GM12865 (cell line): Measurements from ENCODE around the gene KIR3DL1.
"Not testable (repeated sequence)": the region's sequence is repeated elsewhere in the genome, so short reads cannot be mapped to it uniquely, and the experiment has no call there.

Source experiments
- DNase-seq: peaks from one replicate; pipeline ENCODE4 v3.0.0; 2010; ENCODE audit warnings: low read depth
- H3K4me3 ChIP-seq: 2 replicates; pipeline ENCODE4 v1.5.1; 2011; ENCODE audit warnings: mild to moderate bottlenecking, low read depth, low read length, control low read depth
- TF ChIP-seq, protein P1 (sequence below): IDR thresholded peaks from 2 replicates; pipeline ENCODE4 v1.5.1; 2011; ENCODE audit warnings: low read length, control low read depth, low read depth, inconsistent platforms; ENCODE audit not compliant: insufficient read depth; ENCODE audit errors: missing control alignments

KIR3DL1 gene

DNA sequence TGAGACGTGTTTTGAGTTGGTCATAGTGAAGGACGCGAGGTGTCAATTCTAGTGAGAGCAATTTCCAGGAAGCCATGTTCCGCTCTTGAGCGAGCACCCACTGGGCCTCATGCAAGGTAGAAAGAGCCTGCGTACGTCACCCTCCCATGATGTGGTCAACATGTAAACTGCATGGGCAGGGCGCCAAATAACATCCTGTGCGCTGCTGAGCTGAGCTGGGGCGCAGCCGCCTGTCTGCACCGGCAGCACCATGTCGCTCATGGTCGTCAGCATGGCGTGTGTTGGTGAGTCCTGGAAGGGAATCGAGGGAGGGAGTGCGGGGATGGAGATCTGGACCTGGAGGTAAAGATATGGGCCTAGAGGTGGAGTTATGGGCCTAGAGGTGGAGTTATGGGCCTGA lies at the start of gene KIR3DL1:
TSS of gene KIR3DL1 (plus strand) at position 218 of the 400 bp plus-strand sequence.
- not testable (repeated sequence) for H3K4me3 ChIP-seq

DNA sequence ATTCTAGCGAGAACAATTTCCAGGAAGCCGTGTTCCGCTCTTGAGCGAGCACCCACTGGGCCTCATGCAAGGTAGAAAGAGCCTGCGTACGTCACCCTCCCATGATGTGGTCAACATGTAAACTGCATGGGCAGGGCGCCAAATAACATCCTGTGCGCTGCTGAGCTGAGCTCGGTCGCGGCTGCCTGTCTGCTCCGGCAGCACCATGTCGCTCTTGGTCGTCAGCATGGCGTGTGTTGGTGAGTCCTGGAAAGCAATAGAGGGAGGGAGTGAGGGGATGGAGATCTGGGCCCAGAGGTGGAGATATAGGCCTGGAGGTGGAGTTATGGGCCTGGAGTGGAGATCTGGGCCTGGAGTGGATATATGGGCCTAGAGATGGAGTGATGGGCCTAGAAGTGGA lies 46.6 kb upstream of the KIR3DL1 start, which contains the start of gene KIR2DL1:
TSS of gene KIR2DL1 (plus strand) at position 148 of the 400 bp plus-strand sequence. CDS start at position 206, 58 bp downstream.
- DNase-seq, H3K4me3 ChIP-seq: not testable (repeated sequence)

More for the DNA sequence above, at the start of gene KIR3DL1:
- not testable (repeated sequence) for DNase-seq

DNA sequence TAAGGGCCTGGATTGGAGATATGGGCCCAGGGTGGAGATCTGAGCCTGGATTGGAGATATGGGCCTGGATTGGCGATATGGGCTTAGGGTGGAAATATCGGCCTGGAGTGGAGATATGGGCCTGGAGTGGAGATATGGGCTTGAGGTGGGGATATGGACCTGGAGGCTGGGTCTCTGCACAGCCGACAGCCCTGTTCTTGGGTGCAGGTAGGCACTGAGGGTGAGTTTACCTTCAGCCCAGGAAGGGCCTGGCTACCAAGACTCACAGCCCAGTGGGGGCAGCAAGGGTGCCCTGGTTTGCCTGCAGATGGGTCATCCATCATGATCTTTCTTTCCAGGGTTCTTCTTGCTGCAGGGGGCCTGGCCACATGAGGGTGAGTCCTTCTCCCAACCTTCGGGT lies 45.8 kb upstream of the KIR3DL1 start:
- not testable (repeated sequence) for DNase-seq, H3K4me3 ChIP-seq

DNA sequence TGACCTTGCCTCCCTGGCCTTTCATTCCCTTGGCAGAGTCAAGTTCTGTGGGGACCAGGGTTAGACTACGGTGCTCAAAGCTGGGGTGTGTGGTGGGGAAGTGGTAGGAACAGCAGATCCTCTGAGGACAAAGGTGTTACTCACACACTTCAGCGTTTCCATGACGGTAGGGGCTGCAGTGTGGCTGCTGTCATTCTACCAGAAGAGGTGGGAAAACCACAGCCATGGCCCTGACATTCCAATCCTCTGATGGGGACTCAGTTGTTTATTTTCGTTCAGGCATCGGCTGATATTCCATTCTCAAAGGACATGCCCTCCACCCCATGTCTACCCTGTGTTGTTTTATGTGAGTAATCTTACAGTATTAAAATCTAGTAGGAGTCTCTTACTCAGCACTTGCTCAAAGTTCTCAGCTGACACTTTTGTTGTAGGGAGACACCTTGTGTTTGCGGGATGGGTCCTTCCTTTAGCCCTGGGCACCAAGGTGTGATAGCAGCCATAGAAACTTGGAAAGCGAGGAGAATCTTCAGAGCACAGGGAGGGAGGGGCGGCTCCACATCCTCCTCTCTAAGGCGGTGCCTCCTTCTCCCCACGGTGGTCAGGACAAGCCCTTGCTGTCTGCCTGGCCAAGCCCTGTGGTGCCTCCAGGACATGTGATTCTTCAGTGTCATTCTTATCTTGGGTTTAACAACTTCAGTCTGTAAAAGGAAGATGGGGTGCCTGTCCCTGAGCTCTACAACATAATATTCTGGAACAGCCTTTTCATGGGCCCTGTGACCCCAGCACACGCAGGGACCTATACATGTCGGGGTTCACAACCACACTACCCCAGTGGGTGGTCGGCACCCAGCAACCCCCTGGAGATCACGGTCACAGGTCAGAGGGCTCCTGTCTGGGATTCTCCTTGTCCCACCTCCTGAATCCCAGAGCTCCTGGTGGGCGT lies 45.0 kb upstream of the KIR3DL1 start:
- not testable (repeated sequence) for DNase-seq, H3K4me3 ChIP-seq

DNA sequence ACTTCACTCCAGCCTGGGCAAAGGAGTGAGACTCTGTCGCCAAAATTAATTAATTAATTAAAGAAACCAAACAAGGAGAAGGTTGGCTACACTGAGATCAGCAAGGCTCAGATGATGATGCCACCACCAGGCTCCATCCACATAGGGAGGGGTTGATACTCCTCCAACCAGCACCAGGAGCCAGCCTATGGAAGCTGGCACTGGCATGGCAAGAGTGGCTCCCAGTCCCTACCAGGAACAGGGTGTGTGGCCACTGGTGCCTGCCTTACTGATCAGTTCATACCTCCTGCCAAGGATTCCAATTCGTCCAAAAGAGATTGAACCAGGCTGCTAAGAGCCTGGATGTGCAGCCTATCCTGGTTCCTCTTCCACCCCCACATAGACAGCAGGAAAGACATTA lies 43.6 kb upstream of the KIR3DL1 start:
- not testable (repeated sequence) for H3K4me3 ChIP-seq, DNase-seq

DNA sequence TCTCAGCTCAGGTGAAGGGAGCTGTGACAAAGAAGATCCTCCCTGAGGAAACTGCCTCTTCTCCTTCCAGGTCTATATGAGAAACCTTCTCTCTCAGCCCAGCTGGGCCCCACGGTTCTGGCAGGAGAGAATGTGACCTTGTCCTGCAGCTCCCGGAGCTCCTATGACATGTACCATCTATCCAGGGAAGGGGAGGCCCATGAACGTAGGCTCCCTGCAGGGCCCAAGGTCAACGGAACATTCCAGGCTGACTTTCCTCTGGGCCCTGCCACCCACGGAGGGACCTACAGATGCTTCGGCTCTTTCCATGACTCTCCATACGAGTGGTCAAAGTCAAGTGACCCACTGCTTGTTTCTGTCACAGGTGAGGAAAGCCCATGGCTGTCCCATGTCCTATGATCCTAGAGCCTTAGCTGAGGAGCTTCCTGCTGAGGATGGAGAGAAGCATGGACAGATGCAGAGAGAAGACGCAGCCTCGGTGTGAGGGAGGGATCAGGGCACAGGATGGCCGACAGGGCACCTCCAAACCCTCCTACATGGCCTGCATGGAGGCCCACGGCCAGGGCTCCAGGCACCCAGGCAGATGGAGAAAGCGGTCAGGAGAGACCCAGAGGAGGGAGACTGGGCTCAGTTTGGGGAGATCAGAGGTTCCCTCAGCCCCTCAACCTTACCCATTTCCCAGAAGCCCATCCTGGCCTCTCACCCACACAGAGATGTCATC lies 41.0 kb upstream of the KIR3DL1 start:
- DNase-seq, H3K4me3 ChIP-seq: not testable (repeated sequence)

DNA sequence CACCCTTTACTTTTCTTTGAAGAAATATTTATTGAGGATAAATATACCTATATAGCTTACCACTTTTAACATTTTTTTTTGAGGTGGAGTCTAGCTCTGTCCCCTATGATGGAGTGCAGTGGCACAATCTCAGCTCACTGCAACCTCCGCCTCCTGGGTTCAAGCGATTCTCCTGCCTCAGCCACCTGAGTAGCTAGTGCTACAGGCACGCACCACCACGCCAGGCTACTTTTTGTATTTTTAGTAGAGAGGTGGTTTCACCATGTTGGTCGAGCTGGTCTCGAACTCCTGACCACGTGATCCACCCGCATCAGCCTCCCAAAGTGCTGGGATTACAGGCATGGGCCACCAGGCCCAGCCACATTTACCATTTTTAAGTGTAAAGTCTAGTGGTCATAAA lies 40.4 kb upstream of the KIR3DL1 start:
- not testable (repeated sequence) for H3K4me3 ChIP-seq

DNA sequence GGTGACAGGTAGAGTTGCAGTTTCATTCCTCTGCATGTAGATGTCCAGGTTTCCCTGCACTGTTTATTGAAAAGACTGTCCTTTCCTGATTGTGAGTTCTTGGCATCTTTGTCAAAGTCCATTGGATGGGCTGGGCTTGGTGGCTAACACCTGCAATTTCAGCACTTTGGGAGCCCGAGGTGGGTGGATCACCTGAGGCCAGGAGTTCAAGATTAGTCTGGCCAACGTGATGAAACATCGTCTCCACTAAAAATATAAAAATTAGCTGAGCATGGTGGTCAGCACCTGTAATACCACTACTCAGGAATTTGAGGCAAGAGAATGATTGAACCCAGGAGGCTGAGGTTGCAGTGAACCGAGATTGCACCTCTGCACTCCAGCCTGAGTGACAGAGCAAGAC lies 38.4 kb upstream of the KIR3DL1 start:
- DNase-seq = not testable (repeated sequence)

More for the DNA sequence above, 40.4 kb upstream of the KIR3DL1 start:
- not testable (repeated sequence) for DNase-seq

DNA sequence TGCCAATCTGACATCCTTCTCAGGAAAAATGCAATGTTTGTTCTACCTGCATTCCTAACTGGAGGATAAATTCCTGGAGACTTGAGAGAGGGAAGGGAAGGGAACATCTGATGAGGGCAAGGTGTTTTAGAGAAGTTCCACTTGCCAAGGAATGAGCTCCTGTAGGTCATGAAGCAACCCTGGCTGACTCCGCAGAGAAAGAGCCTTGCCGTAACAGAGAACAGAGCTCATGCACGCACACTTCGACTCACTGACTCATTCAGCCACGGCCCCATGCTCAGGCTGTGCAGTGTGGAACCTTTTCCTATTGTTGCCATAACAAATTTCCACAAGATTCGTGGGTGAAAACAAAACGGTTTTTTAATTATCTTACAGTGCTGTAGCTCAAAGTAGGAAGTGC lies 37.4 kb upstream of the KIR3DL1 start:
- not testable (repeated sequence) for H3K4me3 ChIP-seq, DNase-seq

More for the DNA sequence above, 38.4 kb upstream of the KIR3DL1 start:
- not testable (repeated sequence) for H3K4me3 ChIP-seq

DNA sequence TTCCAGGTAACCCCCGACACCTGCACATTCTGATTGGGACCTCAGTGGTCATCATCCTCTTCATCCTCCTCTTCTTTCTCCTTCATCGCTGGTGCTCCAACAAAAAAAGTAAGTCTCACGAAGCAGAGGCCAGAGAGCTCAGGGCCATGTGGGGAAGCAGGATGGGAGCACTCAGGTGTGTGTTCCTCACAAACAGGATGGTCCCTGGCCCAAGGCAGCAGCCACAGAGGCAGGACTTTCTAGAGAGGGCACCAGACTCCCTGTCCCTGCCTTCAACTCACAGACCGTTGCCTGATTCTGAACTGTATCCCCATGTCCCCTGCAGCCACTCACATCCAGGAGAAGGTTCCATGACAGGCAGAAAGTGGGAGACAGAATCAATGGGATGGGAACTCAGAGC lies 33.4 kb upstream of the KIR3DL1 start:
- not testable (repeated sequence) for H3K4me3 ChIP-seq, DNase-seq

DNA sequence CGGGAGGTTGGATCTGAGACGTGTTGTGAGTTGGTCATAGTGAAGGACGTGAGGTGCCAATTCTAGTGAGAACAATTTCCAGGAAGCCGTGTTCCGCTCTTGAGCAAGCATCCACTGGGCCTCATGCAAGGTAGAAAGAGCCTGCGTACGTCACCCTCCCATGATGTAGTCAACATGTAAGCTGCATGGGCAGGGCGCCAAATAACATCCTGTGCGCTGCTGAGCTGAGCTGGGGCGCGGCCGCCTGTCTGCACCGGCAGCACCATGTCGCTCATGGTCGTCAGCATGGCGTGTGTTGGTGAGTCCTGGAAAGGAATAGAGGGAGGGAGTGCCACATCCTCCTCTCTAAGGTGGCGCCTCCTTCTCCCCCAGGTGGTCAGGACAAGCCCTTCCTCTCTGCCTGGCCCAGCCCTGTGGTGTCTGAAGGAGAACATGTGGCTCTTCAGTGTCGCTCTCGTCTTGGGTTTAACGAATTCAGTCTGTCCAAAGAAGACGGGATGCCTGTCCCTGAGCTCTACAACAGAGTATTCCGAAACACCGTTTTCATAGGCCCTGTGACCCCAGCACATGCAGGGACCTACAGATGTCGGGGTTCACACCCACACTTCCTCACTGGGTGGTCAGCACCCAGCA lies 30.1 kb upstream of the KIR3DL1 start:
- not testable (repeated sequence) for H3K4me3 ChIP-seq, DNase-seq

DNA sequence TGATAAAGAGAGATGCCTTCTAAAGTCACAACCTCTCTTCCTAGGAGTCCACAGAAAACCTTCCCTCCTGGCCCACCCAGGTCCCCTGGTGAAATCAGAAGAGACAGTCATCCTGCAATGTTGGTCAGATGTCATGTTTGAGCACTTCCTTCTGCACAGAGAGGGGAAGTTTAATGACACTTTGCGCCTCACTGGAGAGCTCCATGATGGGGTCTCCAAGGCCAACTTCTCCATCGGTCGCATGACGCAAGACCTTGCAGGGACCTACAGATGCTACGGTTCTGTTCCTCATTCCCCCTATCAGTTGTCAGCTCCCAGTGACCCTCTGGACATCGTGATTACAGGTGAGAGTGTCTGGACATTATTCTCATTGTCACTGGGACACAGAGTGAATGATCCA lies 28.1 kb upstream of the KIR3DL1 start:
- H3K4me3 ChIP-seq, DNase-seq: not testable (repeated sequence)

DNA sequence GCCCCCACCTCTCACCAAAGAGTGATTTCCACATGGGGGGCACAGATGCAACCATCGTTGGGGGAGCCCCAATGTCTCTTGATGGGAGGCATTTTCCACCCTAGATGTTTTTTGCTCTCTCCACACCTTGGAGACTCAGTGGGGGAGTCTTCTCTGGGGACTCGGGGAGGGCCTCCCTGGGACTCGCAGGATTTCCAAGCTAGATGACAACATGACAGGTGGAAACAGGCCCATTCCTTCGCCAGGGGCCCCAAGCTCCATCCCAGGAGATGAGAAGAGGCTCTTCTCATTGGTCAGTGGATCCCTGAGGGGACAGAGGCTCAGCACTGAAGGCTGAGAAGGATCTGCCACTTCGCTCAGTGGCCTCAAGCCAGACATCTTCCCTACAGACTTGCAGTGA lies 25.6 kb upstream of the KIR3DL1 start:
- TF ChIP-seq, protein P1, sequence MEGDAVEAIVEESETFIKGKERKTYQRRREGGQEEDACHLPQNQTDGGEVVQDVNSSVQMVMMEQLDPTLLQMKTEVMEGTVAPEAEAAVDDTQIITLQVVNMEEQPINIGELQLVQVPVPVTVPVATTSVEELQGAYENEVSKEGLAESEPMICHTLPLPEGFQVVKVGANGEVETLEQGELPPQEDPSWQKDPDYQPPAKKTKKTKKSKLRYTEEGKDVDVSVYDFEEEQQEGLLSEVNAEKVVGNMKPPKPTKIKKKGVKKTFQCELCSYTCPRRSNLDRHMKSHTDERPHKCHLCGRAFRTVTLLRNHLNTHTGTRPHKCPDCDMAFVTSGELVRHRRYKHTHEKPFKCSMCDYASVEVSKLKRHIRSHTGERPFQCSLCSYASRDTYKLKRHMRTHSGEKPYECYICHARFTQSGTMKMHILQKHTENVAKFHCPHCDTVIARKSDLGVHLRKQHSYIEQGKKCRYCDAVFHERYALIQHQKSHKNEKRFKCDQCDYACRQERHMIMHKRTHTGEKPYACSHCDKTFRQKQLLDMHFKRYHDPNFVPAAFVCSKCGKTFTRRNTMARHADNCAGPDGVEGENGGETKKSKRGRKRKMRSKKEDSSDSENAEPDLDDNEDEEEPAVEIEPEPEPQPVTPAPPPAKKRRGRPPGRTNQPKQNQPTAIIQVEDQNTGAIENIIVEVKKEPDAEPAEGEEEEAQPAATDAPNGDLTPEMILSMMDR = no peak
- DNase-seq = no peak

More for the DNA sequence above, 25.6 kb upstream of the KIR3DL1 start:
- H3K4me3 ChIP-seq = no peak overlapping the region
